ENCODE data around the gene TENM4.

GRCh38 chr11:78735711-78736110 lies 705.1 kb downstream of the TENM4 start:
- TF ChIP-seq CEBPB (IDR thresholded peaks at IDR 0.05; ENCODE audit: low read depth, low read length) (no peak), ZNF274 (IDR thresholded peaks at IDR 0.05; ENCODE audit: borderline replicate concordance, extremely low read depth, low read length) (no peak), MAX (IDR thresholded peaks at IDR 0.05) (no peak), CTCF (IDR thresholded peaks at IDR 0.05; ENCODE audit: control extremely low read depth in 1 of 3, insufficient read depth in 1 of 3, low read depth in 1 of 3, low read length in 3 of 3) (no peak), SRF (IDR thresholded peaks at IDR 0.05; ENCODE audit: low read depth, low read length) (no peak), TAF1 (IDR thresholded peaks at IDR 0.05; ENCODE audit: low read depth, low read length) (no peak), ATF3 (IDR thresholded peaks at IDR 0.05; ENCODE audit: insufficient read depth, low read depth, low read length) (no peak), POLR2A (IDR thresholded peaks at IDR 0.05; ENCODE audit: control extremely low read depth in 1 of 2, low read depth in 2 of 2, low read length in 2 of 2) (no peak), NRF1 (IDR thresholded peaks at IDR 0.05; ENCODE audit: low read depth, low read length) (no peak), SIN3A (conservative IDR thresholded peaks at IDR 0.05 in 1 of 2, IDR thresholded peaks at IDR 0.05 in 1 of 2; ENCODE audit: low read depth in 1 of 2, low read length in 2 of 2) (no peak), EP300 (IDR thresholded peaks at IDR 0.05; ENCODE audit: borderline replicate concordance in 1 of 2, low read depth in 2 of 2, low read length in 2 of 2) (no peak), RAD21 (IDR thresholded peaks at IDR 0.05 in 1 of 2, conservative IDR thresholded peaks at IDR 0.05 in 1 of 2; ENCODE audit: low read depth in 2 of 2, low read length in 2 of 2) (no peak)
